HFFc6 (cell line): ENCODE results near the gene ROBO1. TPM values are rescaled to one million over a fixed set of nuclear protein-coding genes. Genes with fewer than 3 reads are reported as not detected.

Experiments
- DNase-seq: peaks from one replicate; pipeline ENCODE4 v3.0.0-alpha.2; 2018
- H3K27ac Mint-ChIP-seq: 2 replicates; pipeline ENCODE4 v1.8.0; 2020; ENCODE audit warnings: mild to moderate bottlenecking, mixed read lengths
- H3K27me3 Mint-ChIP-seq: 2 replicates; pipeline ENCODE4 v1.8.0; 2021; ENCODE audit warnings: mild to moderate bottlenecking, moderate library complexity, mixed read lengths; ENCODE audit not compliant: insufficient read depth
- H3K36me3 Mint-ChIP-seq: 2 replicates; pipeline ENCODE4 v1.8.0; 2021; ENCODE audit warnings: low read depth, mixed read lengths
- H3K4me1 Mint-ChIP-seq: 2 replicates; pipeline ENCODE4 v1.8.0; 2020; ENCODE audit warnings: low read depth, mixed read lengths
- H3K4me3 Mint-ChIP-seq: 2 replicates; pipeline ENCODE4 v1.8.0; 2020; ENCODE audit warnings: mild to moderate bottlenecking, moderate library complexity, mixed read lengths
- H3K9me3 Mint-ChIP-seq: 2 replicates; pipeline ENCODE4 v1.8.0; 2020; ENCODE audit warnings: mild to moderate bottlenecking, mixed read lengths
- total RNA-seq, 6 experiments: library from RNA; stranded (reverse); fragmentation: NEBNext Ultra II Directional; extraction: Animal tissue kit (Norgen Biotek cat#: 25700); gene quantifications; 2 replicates in 1 of 6; 3 replicates in 5 of 6; pipeline ENCODE4 v1.2.3, GENCODE V29; 2021
- TF ChIP-seq, protein P1 (sequence below): fragments of 200-600 bp; sonication (generic); IDR thresholded peaks from 2 replicates; pipeline ENCODE4 v1.5.0; 2021; ENCODE audit warnings: antibody characterized with exemption, mild to moderate bottlenecking

ROBO1 gene
- total RNA-seq, 6 experiments from 2014 or later: 38.7 to 51.3 (median 41.7) TPM

GRCh38 chr3:79367803-79368202, 400.0 kb downstream of the ROBO1 start:
- Mint-ChIP-seq H3K4me3 (no peak overlapping the region), H3K4me1 (peaks cover 37% of the 10 kb centered on the region), H3K36me3 (no peaks in the 10 kb centered on the region), H3K27ac (0 out of 2 replicates have a peak overlapping the region, but pooled peaks have one; percentile 27), H3K27me3 (no peaks in the 10 kb centered on the region; the same call in 1 of the 2 replicates), H3K9me3 (no peaks in the 10 kb centered on the region)
- no peak for DNase-seq
- TF ChIP-seq, protein P1, sequence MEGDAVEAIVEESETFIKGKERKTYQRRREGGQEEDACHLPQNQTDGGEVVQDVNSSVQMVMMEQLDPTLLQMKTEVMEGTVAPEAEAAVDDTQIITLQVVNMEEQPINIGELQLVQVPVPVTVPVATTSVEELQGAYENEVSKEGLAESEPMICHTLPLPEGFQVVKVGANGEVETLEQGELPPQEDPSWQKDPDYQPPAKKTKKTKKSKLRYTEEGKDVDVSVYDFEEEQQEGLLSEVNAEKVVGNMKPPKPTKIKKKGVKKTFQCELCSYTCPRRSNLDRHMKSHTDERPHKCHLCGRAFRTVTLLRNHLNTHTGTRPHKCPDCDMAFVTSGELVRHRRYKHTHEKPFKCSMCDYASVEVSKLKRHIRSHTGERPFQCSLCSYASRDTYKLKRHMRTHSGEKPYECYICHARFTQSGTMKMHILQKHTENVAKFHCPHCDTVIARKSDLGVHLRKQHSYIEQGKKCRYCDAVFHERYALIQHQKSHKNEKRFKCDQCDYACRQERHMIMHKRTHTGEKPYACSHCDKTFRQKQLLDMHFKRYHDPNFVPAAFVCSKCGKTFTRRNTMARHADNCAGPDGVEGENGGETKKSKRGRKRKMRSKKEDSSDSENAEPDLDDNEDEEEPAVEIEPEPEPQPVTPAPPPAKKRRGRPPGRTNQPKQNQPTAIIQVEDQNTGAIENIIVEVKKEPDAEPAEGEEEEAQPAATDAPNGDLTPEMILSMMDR: no peak

DNA sequence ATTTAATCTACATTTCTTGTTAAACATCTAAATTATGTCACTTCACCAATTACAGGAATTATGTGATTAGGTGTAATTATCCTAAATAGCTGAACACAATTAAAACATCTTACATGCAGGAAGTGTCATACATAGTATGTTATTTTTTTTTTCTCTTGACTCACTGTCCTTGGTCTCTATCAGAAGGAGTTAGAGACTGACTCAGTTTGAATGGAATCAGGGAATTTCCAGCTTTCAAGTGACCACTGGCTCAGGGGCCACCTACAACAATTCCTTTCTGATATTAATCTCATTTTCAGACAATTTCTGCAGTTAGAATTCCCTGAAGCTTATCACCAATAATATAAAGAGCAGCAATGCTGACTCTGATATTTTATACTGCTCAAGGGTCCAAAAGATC, 400.7 kb downstream of the ROBO1 start:
- TF ChIP-seq, protein P1: no peak
- Mint-ChIP-seq H3K9me3 (no peaks in the 10 kb centered on the region), H3K27ac (peak overlapping the region; percentile 27; the same call in 1 of the 2 replicates), H3K4me1 (peaks cover 37% of the 10 kb centered on the region), H3K36me3 (no peaks in the 10 kb centered on the region), H3K27me3 (no peaks in the 10 kb centered on the region), H3K4me3 (no peak overlapping the region)
- DNase-seq: peak; percentile 46

GRCh38 chr3:79366414-79366813, 401.4 kb downstream of the ROBO1 start:
- peaks cover 37% of the 10 kb centered on the region for H3K4me1 Mint-ChIP-seq
- no peak overlapping the region for H3K4me3 Mint-ChIP-seq
- TF ChIP-seq, protein P1: no peak
- DNase-seq: no peak
- H3K36me3 Mint-ChIP-seq: no peaks in the 10 kb centered on the region
- no peaks in the 10 kb centered on the region for H3K9me3 Mint-ChIP-seq
- H3K27me3 Mint-ChIP-seq: no peaks in the 10 kb centered on the region
- H3K27ac Mint-ChIP-seq: no peak overlapping the region

GRCh38 chr3:79364784-79365183, 403.0 kb downstream of the ROBO1 start:
- H3K27me3 Mint-ChIP-seq: no peaks in the 10 kb centered on the region
- H3K27ac Mint-ChIP-seq: no peak overlapping the region
- H3K4me3 Mint-ChIP-seq: no peak overlapping the region
- no peaks in the 10 kb centered on the region for H3K9me3 Mint-ChIP-seq
- no peaks in the 10 kb centered on the region for H3K36me3 Mint-ChIP-seq
- DNase-seq: no peak
- TF ChIP-seq, protein P1: no peak
- peaks cover 37% of the 10 kb centered on the region for H3K4me1 Mint-ChIP-seq

GRCh38 chr3:79362571-79363270, 405.1 kb downstream of the ROBO1 start:
- H3K4me3 Mint-ChIP-seq: no peak overlapping the region
- DNase-seq: no peak
- H3K36me3 Mint-ChIP-seq: no peaks in the 10 kb centered on the region
- TF ChIP-seq, protein P1: no peak
- H3K9me3 Mint-ChIP-seq: no peaks in the 10 kb centered on the region
- peaks cover 18% of the 10 kb centered on the region for H3K4me1 Mint-ChIP-seq
- H3K27ac Mint-ChIP-seq: no peak overlapping the region
- no peaks in the 10 kb centered on the region for H3K27me3 Mint-ChIP-seq
